ENCODE data around the gene TMEM231.

GRCh38 chr16:75599452-75600277 is 43.6 kb upstream of the TMEM231 start:
- TF ChIP-seq POLR2AphosphoS5 (IDR thresholded peaks at IDR 0.05; ENCODE audit: low read depth, low read length), result no peak
- no peak for TF ChIP-seq POLR2A (IDR thresholded peaks at IDR 0.05; ENCODE audit: low read depth, low read length)
- TF ChIP-seq TAF1 (IDR thresholded peaks at IDR 0.05; ENCODE audit: borderline replicate concordance, low read depth, low read length), result no peak
